ENCODE measurements around the gene KCNK3. TPM values are rescaled to one million over a fixed set of nuclear protein-coding genes. Genes with fewer than 3 reads are reported as not detected.

Gene KCNK3
- total and polyA plus RNA-seq, 2 of the 13 experiments (the other 11 are each of a cell fraction or from before 2014, with no cell fraction given) = not detected

- POLR2A ChIA-PET = no interaction called here
- TF ChIP-seq FOSL1 (CRISPR knock-in tag; IDR thresholded peaks at IDR 0.05; ENCODE audit: borderline replicate concordance) (no peak), ZNF333 (CRISPR knock-in tag; IDR thresholded peaks at IDR 0.05; ENCODE audit: borderline replicate concordance) (no peak), CBX1 (IDR thresholded peaks at IDR 0.05; ENCODE audit: low read depth) (no peak)
- no peaks in the 10 kb centered on the region for H3K9me3 ChIP-seq (ENCODE audit: low read length)
- H3K4me1 ChIP-seq (ENCODE audit: insufficient read depth, low read length) = peaks cover 12% of the 10 kb centered on the region
- H4K20me1 ChIP-seq (ENCODE audit: insufficient read depth, low read length) = peaks cover 5% of the 10 kb centered on the region; the same call in 1 of the 2 replicates
- DNase-seq (ENCODE audit: low spot score) (no peak), FAIRE-seq (no peak), ATAC-seq (no peak)
- CTCF ChIA-PET (ENCODE audit: low intra/inter-chr PET ratio, low total read pairs) = no interaction called here
- no peak overlapping the region for H3K27ac ChIP-seq (ENCODE audit: extremely low read length, insufficient read depth, low read length)
- intact Hi-C loops (cut with micrococcal nuclease; ENCODE audit: unreplicated experiment) = no loop called here
- H3K27me3 ChIP-seq (ENCODE audit: control insufficient read depth in 1 of 2, insufficient read depth in 2 of 2, low read length in 2 of 2) = peaks cover 1 to 64% of the 10 kb centered on the region in 2 experiments; a peak in 4 of 5 replicates
- in situ Hi-C loops (cut with HindIII; ENCODE audit: extremely low pct_ligation_motif_present, low pct_unique_long_range_greater_than_20kb) = no loop called here
- H3K4me2 ChIP-seq (ENCODE audit: low read depth, low read length) = no peak overlapping the region
- no peak overlapping the region for H3K9ac ChIP-seq (ENCODE audit: insufficient read depth, low read depth, low read length)
- BruUV-seq (replicated peaks) = no TSS peak
- H3K79me2 ChIP-seq (ENCODE audit: insufficient read depth, low read length) = no peaks in the 10 kb centered on the region
- H3K36me3 ChIP-seq (replicated peaks in 1 of 2; ENCODE audit: control insufficient read depth in 1 of 2, insufficient read depth in 2 of 2, low read length in 2 of 2) = no peaks in the 10 kb centered on the region
- H2AFZ ChIP-seq (ENCODE audit: low read length) = no peak overlapping the region
- WGBS (ENCODE audit: low lambda C conversion rate) = 20% methylated on average over 16 of the region's 16 CpGs
- H3K4me3 ChIP-seq (replicated peaks in 1 of 3; ENCODE audit: insufficient read depth in 1 of 3, low read depth in 2 of 3, low read length in 3 of 3) = no peak overlapping the region
Observed at GRCh38 chr2:26685989-26686839, 6.3 kb upstream of the KCNK3 start.

GRCh38 chr2:26687328-26687727, 5.2 kb upstream of the KCNK3 start:
- no peak for TF ChIP-seq FOXM1 (CRISPR knock-in tag; IDR thresholded peaks at IDR 0.05)
- TF ChIP-seq HIVEP1 (CRISPR knock-in tag; IDR thresholded peaks at IDR 0.05) = no peak
- TF ChIP-seq HMGXB4 (CRISPR knock-in tag; IDR thresholded peaks at IDR 0.05; ENCODE audit: borderline replicate concordance in 1 of 2, low read depth in 1 of 2) = no peak
- no peak for TF ChIP-seq DPF2 (CRISPR knock-in tag; IDR thresholded peaks at IDR 0.05; ENCODE audit: borderline replicate concordance, low read depth)
- TF ChIP-seq RARG (CRISPR knock-in tag; IDR thresholded peaks at IDR 0.05; ENCODE audit: low read depth) = no peak
- no peak for TF ChIP-seq ZNF414 (CRISPR knock-in tag; IDR thresholded peaks at IDR 0.05)
- no peak for TF ChIP-seq GATAD2A (CRISPR knock-in tag; IDR thresholded peaks at IDR 0.05)
- no peak for TF ChIP-seq HNRNPL (IDR thresholded peaks at IDR 0.05; ENCODE audit: low read depth, low read length)
- TF ChIP-seq TSC22D2 (CRISPR knock-in tag; IDR thresholded peaks at IDR 0.05; ENCODE audit: borderline replicate concordance) = no peak
- Histone ChIP-seq H2AFZ (ENCODE audit: low read length) (no peak overlapping the region), H3K4me2 (ENCODE audit: low read depth, low read length) (no peak overlapping the region), H3K79me2 (ENCODE audit: insufficient read depth, low read length) (no peaks in the 10 kb centered on the region), H3K9ac (ENCODE audit: insufficient read depth, low read depth, low read length) (no peak overlapping the region), H4K20me1 (ENCODE audit: insufficient read depth, low read length) (peaks cover 13% of the 10 kb centered on the region; the same call in 1 of the 2 replicates), H3K4me1 (ENCODE audit: insufficient read depth, low read length) (peaks cover 12% of the 10 kb centered on the region), H3K4me3 (replicated peaks in 1 of 3; ENCODE audit: insufficient read depth in 1 of 3, low read depth in 2 of 3, low read length in 3 of 3) (no peak overlapping the region), H3K36me3 (replicated peaks in 1 of 2; ENCODE audit: control insufficient read depth in 1 of 2, insufficient read depth in 2 of 2, low read length in 2 of 2) (no peaks in the 10 kb centered on the region), H3K27me3 (ENCODE audit: control insufficient read depth in 1 of 2, insufficient read depth in 2 of 2, low read length in 2 of 2) (peaks cover under 1 to 64% of the 10 kb centered on the region in 2 experiments; a peak in 4 of 5 replicates), H3K9me3 (ENCODE audit: low read length) (no peaks in the 10 kb centered on the region), H3K27ac (ENCODE audit: extremely low read length, insufficient read depth, low read length) (no peak overlapping the region)
- BruUV-seq (replicated peaks) = no TSS peak
- POLR2A ChIA-PET = no interaction called here
- ATAC-seq = no peak
- intact Hi-C loops (cut with micrococcal nuclease; ENCODE audit: unreplicated experiment) = no loop called here
- 62% methylated on average over 4 of the region's 4 CpGs for WGBS (ENCODE audit: low lambda C conversion rate)
- DNase-seq (ENCODE audit: low spot score) = no peak
- CTCF ChIA-PET (ENCODE audit: low intra/inter-chr PET ratio, low total read pairs) = no interaction called here
- FAIRE-seq = no peak
- in situ Hi-C loops (cut with HindIII; ENCODE audit: extremely low pct_ligation_motif_present, low pct_unique_long_range_greater_than_20kb) = no loop called here

All from HepG2 (cell line).